ENCODE measurements around the gene SCUBE2.
A peak's percentile ranks its signal among the peaks of the same experiment; 100 is the strongest.
"Not testable (repeated sequence)": the region's sequence is repeated elsewhere in the genome, so short reads cannot be mapped to it uniquely, and the experiment has no call there.

Gene SCUBE2

GRCh38 chr11:9097186-9097943 is 6.0 kb upstream of the SCUBE2 start:
- not testable (repeated sequence) for H3K27ac ChIP-seq (ENCODE audit: low read depth, low read length); H3K36me3 ChIP-seq (ENCODE audit: control insufficient read depth, insufficient read depth, low read length); H3K9ac ChIP-seq (ENCODE audit: low read length); H3K4me1 ChIP-seq (ENCODE audit: control insufficient read depth, insufficient read depth, low read length); H3K27me3 ChIP-seq (ENCODE audit: control insufficient read depth, insufficient read depth, low read length); H3K4me3 ChIP-seq (ENCODE audit: low read length)

DNA sequence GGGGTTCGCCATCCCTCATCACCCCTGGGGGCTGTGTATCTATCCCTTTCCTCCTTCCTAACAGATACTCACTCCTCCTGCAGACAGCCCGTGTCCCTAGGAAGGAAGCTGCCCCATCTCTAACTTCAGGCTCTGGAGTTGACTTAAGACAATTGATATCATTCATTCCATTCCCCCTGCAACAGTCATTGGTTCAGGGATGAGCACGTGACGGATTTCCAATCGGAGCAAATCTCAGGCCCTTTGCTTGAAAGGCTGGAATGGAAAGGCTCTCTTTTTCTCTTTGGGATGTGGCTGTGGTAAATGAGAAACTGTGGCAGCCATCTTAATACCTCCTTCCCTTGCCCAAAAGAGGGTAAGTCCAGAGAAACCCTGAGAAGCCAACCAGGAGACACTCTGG is 5.0 kb upstream of the SCUBE2 start:
- Histone ChIP-seq H3K4me1 (ENCODE audit: control insufficient read depth, insufficient read depth, low read length) (no peaks in the 10 kb centered on the region), H3K27ac (ENCODE audit: low read depth, low read length) (no peak overlapping the region), H3K4me3 (ENCODE audit: low read length) (no peak overlapping the region), H3K9ac (ENCODE audit: low read length) (no peak overlapping the region), H3K36me3 (ENCODE audit: control insufficient read depth, insufficient read depth, low read length) (no peaks in the 10 kb centered on the region), H3K27me3 (ENCODE audit: control insufficient read depth, insufficient read depth, low read length) (peaks cover 6% of the 10 kb centered on the region)

DNA sequence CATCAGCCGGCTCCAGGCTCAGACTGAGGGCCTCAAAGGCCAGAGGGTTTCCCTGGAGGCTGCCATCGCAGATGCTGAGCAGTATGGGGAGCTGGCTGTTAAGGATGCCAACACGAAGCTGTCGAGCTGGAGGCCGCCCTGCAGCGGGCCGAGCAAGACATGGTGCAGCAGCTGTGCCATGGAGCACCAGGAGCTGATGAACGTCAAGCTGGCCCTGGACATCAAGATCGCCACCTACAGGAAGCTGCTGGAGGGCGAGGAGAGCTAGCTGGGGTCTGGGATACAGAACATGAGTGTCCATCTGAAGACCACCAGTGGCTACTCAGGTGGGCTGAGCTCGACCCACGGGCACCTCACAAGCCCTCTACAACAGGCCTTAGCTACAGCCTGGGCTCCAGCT is 4.0 kb upstream of the SCUBE2 start:
- H3K27me3 ChIP-seq (ENCODE audit: control insufficient read depth, insufficient read depth, low read length), result peaks cover 6% of the 10 kb centered on the region
- no peak overlapping the region for H3K4me3 ChIP-seq (ENCODE audit: low read length)
- no peaks in the 10 kb centered on the region for H3K36me3 ChIP-seq (ENCODE audit: control insufficient read depth, insufficient read depth, low read length)

GRCh38 chr11:9094420-9094819 is 3.0 kb upstream of the SCUBE2 start:
- H3K4me1 ChIP-seq (ENCODE audit: control insufficient read depth, insufficient read depth, low read length), result no peaks in the 10 kb centered on the region
- H3K36me3 ChIP-seq (ENCODE audit: control insufficient read depth, insufficient read depth, low read length), result no peaks in the 10 kb centered on the region
- no peak overlapping the region for H3K9ac ChIP-seq (ENCODE audit: low read length)
- peaks cover 6% of the 10 kb centered on the region for H3K27me3 ChIP-seq (ENCODE audit: control insufficient read depth, insufficient read depth, low read length)
- no peak overlapping the region for H3K27ac ChIP-seq (ENCODE audit: low read depth, low read length)
- no peak overlapping the region for H3K4me3 ChIP-seq (ENCODE audit: low read length)

More for the DNA sequence above, 4.0 kb upstream of the SCUBE2 start:
- Histone ChIP-seq H3K4me1 (ENCODE audit: control insufficient read depth, insufficient read depth, low read length) (no peaks in the 10 kb centered on the region), H3K27ac (ENCODE audit: low read depth, low read length) (no peak overlapping the region), H3K9ac (ENCODE audit: low read length) (no peak overlapping the region)

GRCh38 chr11:9092853-9093778 is 1.7 kb upstream of the SCUBE2 start:
- Histone ChIP-seq H3K9ac (ENCODE audit: low read length) (no peak overlapping the region), H3K27me3 (ENCODE audit: control insufficient read depth, insufficient read depth, low read length) (peaks cover 6% of the 10 kb centered on the region), H3K4me1 (ENCODE audit: control insufficient read depth, insufficient read depth, low read length) (no peaks in the 10 kb centered on the region), H3K4me3 (ENCODE audit: low read length) (no peak overlapping the region), H3K36me3 (ENCODE audit: control insufficient read depth, insufficient read depth, low read length) (no peaks in the 10 kb centered on the region), H3K27ac (ENCODE audit: low read depth, low read length) (no peak overlapping the region)

DNA sequence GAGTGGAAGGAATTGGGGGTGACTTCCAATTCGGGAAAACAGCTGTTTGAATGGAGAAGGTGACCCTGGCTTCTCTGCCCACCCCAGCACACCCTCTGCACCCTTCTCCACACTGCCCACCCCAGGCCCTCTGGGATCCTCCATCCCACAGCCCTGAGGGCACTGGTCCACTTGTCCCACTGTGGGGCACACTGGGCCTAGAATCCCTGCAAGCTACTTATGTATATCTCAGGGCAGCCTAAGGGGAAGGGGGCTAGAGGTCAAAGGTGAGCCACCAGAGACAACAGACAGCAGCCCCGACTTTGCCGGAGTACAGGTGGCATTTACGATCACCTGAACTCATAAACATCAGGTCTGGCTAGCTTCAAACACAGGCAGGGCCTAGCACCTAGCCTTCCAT is 673 bp upstream of the SCUBE2 start:
- no peaks in the 10 kb centered on the region for H3K4me1 ChIP-seq (ENCODE audit: control insufficient read depth, insufficient read depth, low read length)

GRCh38 chr11:9090488-9091043 is 833 bp downstream of the SCUBE2 start:
- Histone ChIP-seq H3K36me3 (ENCODE audit: control insufficient read depth, insufficient read depth, low read length) (no peaks in the 10 kb centered on the region), H3K27ac (ENCODE audit: low read depth, low read length) (no peak overlapping the region), H3K4me1 (ENCODE audit: control insufficient read depth, insufficient read depth, low read length) (no peaks in the 10 kb centered on the region), H3K27me3 (ENCODE audit: control insufficient read depth, insufficient read depth, low read length) (peaks cover 6% of the 10 kb centered on the region), H3K9ac (ENCODE audit: low read length) (no peak overlapping the region), H3K4me3 (ENCODE audit: low read length) (peak overlapping the region; percentile 55)

More for the DNA sequence above, 673 bp upstream of the SCUBE2 start:
- Histone ChIP-seq H3K36me3 (ENCODE audit: control insufficient read depth, insufficient read depth, low read length) (no peaks in the 10 kb centered on the region), H3K4me3 (ENCODE audit: low read length) (peak overlapping the region; percentile 42), H3K27me3 (ENCODE audit: control insufficient read depth, insufficient read depth, low read length) (peaks cover 6% of the 10 kb centered on the region), H3K27ac (ENCODE audit: low read depth, low read length) (no peak overlapping the region), H3K9ac (ENCODE audit: low read length) (no peak overlapping the region)

DNA sequence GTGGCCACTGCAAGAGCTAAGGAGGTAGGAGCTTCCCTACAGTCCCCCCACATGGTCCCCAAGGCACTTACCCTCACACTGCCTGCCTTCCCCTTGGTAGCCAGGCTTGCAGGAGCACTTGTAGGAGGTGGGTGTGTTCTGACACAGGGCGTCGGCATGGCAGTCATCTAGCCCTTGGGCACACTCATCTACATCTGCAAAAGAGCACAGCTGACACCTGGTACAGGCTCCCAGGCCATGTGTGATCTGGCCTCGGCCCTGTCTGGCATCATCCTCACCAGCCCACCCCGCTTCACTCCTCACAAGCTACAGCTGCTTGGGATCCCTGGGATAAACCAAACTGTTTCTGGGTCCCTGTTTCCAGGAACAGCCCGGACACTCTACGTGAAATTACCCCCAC is 1.8 kb downstream of the SCUBE2 start:
- no peaks in the 10 kb centered on the region for H3K36me3 ChIP-seq (ENCODE audit: control insufficient read depth, insufficient read depth, low read length)
- no peaks in the 10 kb centered on the region for H3K4me1 ChIP-seq (ENCODE audit: control insufficient read depth, insufficient read depth, low read length)
- no peak overlapping the region for H3K4me3 ChIP-seq (ENCODE audit: low read length)
- no peak overlapping the region for H3K9ac ChIP-seq (ENCODE audit: low read length)
- no peak overlapping the region for H3K27ac ChIP-seq (ENCODE audit: low read depth, low read length)
- H3K27me3 ChIP-seq (ENCODE audit: control insufficient read depth, insufficient read depth, low read length), result peaks cover 6% of the 10 kb centered on the region

DNA sequence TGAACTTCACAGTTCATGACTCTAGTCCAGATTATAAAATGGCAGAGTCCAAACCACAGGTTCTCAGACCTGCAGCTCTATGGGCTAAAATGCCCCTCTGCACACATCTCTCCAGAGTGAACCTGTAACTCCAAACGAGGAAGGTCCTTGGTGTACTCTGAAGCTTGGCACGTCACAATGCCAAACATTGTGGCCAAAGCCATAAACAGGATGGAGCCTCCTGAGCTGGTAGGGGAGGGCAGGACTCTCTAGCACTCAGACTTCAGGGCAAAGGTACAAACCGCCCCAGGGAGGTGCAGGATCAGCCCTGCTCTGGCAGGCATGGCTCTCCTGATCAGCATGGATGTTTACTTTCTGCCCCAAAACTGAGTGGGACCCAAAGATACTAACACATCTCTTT is 2.3 kb downstream of the SCUBE2 start:
- Histone ChIP-seq H3K27me3 (ENCODE audit: control insufficient read depth, insufficient read depth, low read length) (peaks cover 6% of the 10 kb centered on the region), H3K27ac (ENCODE audit: low read depth, low read length) (no peak overlapping the region), H3K9ac (ENCODE audit: low read length) (no peak overlapping the region), H3K4me3 (ENCODE audit: low read length) (no peak overlapping the region), H3K36me3 (ENCODE audit: control insufficient read depth, insufficient read depth, low read length) (no peaks in the 10 kb centered on the region), H3K4me1 (ENCODE audit: control insufficient read depth, insufficient read depth, low read length) (no peaks in the 10 kb centered on the region)

- H3K36me3 ChIP-seq (ENCODE audit: control insufficient read depth, insufficient read depth, low read length), result no peaks in the 10 kb centered on the region
- no peak overlapping the region for H3K27ac ChIP-seq (ENCODE audit: low read depth, low read length)
- no peak overlapping the region for H3K4me3 ChIP-seq (ENCODE audit: low read length)
- no peak overlapping the region for H3K9ac ChIP-seq (ENCODE audit: low read length)
- H3K27me3 ChIP-seq (ENCODE audit: control insufficient read depth, insufficient read depth, low read length), result no peaks in the 10 kb centered on the region
- H3K4me1 ChIP-seq (ENCODE audit: control insufficient read depth, insufficient read depth, low read length), result peaks cover 6% of the 10 kb centered on the region
Observed at GRCh38 chr11:9082575-9082974, 8.8 kb downstream of the SCUBE2 start.

DNA sequence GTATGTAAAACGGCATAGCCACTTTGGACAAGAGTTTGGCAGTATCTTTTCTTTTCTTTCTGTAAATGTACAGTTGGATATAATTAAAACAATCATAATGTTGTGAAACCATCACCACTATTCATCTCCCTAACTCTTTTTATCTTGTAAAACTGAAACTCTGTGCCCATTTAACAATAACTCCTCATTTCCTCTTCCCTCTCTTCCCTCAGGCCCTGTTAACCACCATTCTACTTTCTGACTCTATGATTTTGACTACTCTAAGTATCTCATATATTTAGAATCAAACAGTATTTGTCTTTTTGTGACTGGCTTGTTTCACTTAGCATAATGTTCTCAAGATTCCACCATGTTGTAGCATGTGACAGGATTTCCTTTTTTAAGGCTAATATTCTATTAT is 10.2 kb downstream of the SCUBE2 start:
- H3K27me3 ChIP-seq (ENCODE audit: control insufficient read depth, insufficient read depth, low read length), result no peaks in the 10 kb centered on the region
- H3K4me1 ChIP-seq (ENCODE audit: control insufficient read depth, insufficient read depth, low read length), result peaks cover 12% of the 10 kb centered on the region
- no peak overlapping the region for H3K9ac ChIP-seq (ENCODE audit: low read length)
- no peak overlapping the region for H3K4me3 ChIP-seq (ENCODE audit: low read length)
- no peaks in the 10 kb centered on the region for H3K36me3 ChIP-seq (ENCODE audit: control insufficient read depth, insufficient read depth, low read length)
- H3K27ac ChIP-seq (ENCODE audit: low read depth, low read length), result no peak overlapping the region

All from rectal smooth muscle tissue (tissue), 1 donor.